Effector CD4-positive, alpha-beta T cell (primary cell): ENCODE measurements around the gene MAP6. TPM values are rescaled to one million over a fixed set of nuclear protein-coding genes. Genes with fewer than 3 reads are reported as not detected.
A peak's percentile ranks its signal among the peaks of the same experiment; 100 is the strongest.
"Not testable (repeated sequence)": the region's sequence is repeated elsewhere in the genome, so short reads cannot be mapped to it uniquely, and the experiment has no call there.

Source experiments
- DNase-seq: peaks from one replicate; pipeline ENCODE4 v3.0.0-alpha.2; 2020
- total RNA-seq: gene quantifications from one replicate; lab custom pipeline; 2026; lab: John Stamatoyannopoulos, UW

MAP6 gene
- not detected for total RNA-seq

- DNase-seq = no peak
Observed at GRCh38 chr11:75668451-75669297, at the start of gene MAP6. MAP6 (minus strand) TSS chr11:75669038; CDS start chr11:75668369, 669 bp downstream.

GRCh38 chr11:75717608-75718418 lies 49.0 kb upstream of the MAP6 start, which contains the start of gene MOGAT2:
MOGAT2 (plus strand) TSS chr11:75717838; CDS start chr11:75717889, 51 bp downstream.
- no peak for DNase-seq

- DNase-seq = no peak
Observed at GRCh38 chr11:75716659-75717058, 47.8 kb upstream of the MAP6 start.

GRCh38 chr11:75715688-75716087 lies 46.9 kb upstream of the MAP6 start:
- no peak for DNase-seq

- DNase-seq = no peak
Observed at GRCh38 chr11:75714211-75714610, 45.4 kb upstream of the MAP6 start.

GRCh38 chr11:75706260-75706729 lies 37.5 kb upstream of the MAP6 start:
- DNase-seq = peak; percentile 46

GRCh38 chr11:75705541-75705940 lies 36.7 kb upstream of the MAP6 start:
- DNase-seq = no peak

- DNase-seq = no peak
Observed at GRCh38 chr11:75703695-75704237, 34.9 kb upstream of the MAP6 start.

GRCh38 chr11:75700940-75701339 lies 32.1 kb upstream of the MAP6 start:
- DNase-seq = no peak

- no peak for DNase-seq
Observed at GRCh38 chr11:75697906-75698581, 29.2 kb upstream of the MAP6 start.

- DNase-seq = no peak
Observed at GRCh38 chr11:75691804-75692203, 23.0 kb upstream of the MAP6 start.

GRCh38 chr11:75689863-75690609 lies 21.2 kb upstream of the MAP6 start:
- DNase-seq = no peak

- DNase-seq = not testable (repeated sequence)
Observed at GRCh38 chr11:75683856-75684255, 15.0 kb upstream of the MAP6 start.

GRCh38 chr11:75679566-75679965 lies 10.7 kb upstream of the MAP6 start:
- no peak for DNase-seq

GRCh38 chr11:75678620-75679259 lies 9.9 kb upstream of the MAP6 start:
- no peak for DNase-seq

- no peak for DNase-seq
Observed at GRCh38 chr11:75677909-75678308, 9.1 kb upstream of the MAP6 start.

GRCh38 chr11:75677275-75677674 lies 8.4 kb upstream of the MAP6 start:
- DNase-seq = no peak

GRCh38 chr11:75673977-75674582 lies 5.2 kb upstream of the MAP6 start:
- no peak for DNase-seq

- DNase-seq = no peak
Observed at GRCh38 chr11:75667831-75668450, 897 bp downstream of the MAP6 start.

- no peak for DNase-seq
Observed at GRCh38 chr11:75667255-75667830, 1.5 kb downstream of the MAP6 start.
